Activated naive CD8-positive, alpha-beta T cell treated with anti-CD3 and anti-CD28 coated beads, Interleukin-2, amount 10 ng/mL, durations not matched to agents 7 days and 5 days (primary cell): ENCODE data around the gene GPX2. TPM values are rescaled to one million over a fixed set of nuclear protein-coding genes. Genes with fewer than 3 reads are reported as not detected.

ENCODE experiments used
- ATAC-seq: fragments of 150-1000 bp; cut with Tn5 transposase; one replicate; pipeline ENCODE4 v1.10.0; 2021; ENCODE audit warnings: low read depth, moderate library complexity
- POLR2A ChIA-PET: fragments of 350-600 bp; sonication (Branson Sonifier 250); formaldehyde crosslinking; loops from one replicate; lab custom pipeline; 2021; ENCODE audit warnings: antibody characterized with exemption; lab: Charles Lee
- DNase-seq: peaks from one replicate; pipeline ENCODE4 v3.0.0; 2021
- H3K27ac Mint-ChIP-seq: one replicate; pipeline ENCODE4 v1.8.0; 2022; ENCODE audit warnings: mild to moderate bottlenecking, mixed read lengths
- H3K27me3 Mint-ChIP-seq: one replicate; pipeline ENCODE4 v1.8.0; 2022; ENCODE audit warnings: mild to moderate bottlenecking, moderate library complexity, mixed read lengths
- H3K36me3 Mint-ChIP-seq: one replicate; pipeline ENCODE4 v1.8.0; 2021; ENCODE audit warnings: mild to moderate bottlenecking, mixed read lengths
- H3K4me1 Mint-ChIP-seq: one replicate; pipeline ENCODE4 v1.8.0; 2021; ENCODE audit warnings: mixed read lengths
- H3K4me3 Mint-ChIP-seq: one replicate; pipeline ENCODE4 v1.8.0; 2022; ENCODE audit warnings: mild to moderate bottlenecking, moderate library complexity, mixed read lengths
- H3K9me3 Mint-ChIP-seq: one replicate; pipeline ENCODE4 v1.8.0; 2021; ENCODE audit warnings: mixed read lengths
- total RNA-seq, 2 experiments: library from RNA; stranded (reverse); gene quantifications; one replicate each; pipeline ENCODE4 v1.2.3, GENCODE V29; 2021

The GPX2 gene
- total RNA-seq, 2 experiments from 2014 or later = not detected

- POLR2A ChIA-PET = no interaction called here
- no peaks in the 10 kb centered on the region for H3K27me3 Mint-ChIP-seq
- peaks cover 5% of the 10 kb centered on the region for H3K4me1 Mint-ChIP-seq
- H3K36me3 Mint-ChIP-seq = peaks cover 2% of the 10 kb centered on the region
- no peaks in the 10 kb centered on the region for H3K9me3 Mint-ChIP-seq
- no peak overlapping the region for H3K4me3 Mint-ChIP-seq
- ATAC-seq (no peak), DNase-seq (no peak)
- H3K27ac Mint-ChIP-seq = no peak overlapping the region
These were observed 12.1 kb upstream of the GPX2 start for GRCh38 chr14:64954491-64955240.

DNA sequence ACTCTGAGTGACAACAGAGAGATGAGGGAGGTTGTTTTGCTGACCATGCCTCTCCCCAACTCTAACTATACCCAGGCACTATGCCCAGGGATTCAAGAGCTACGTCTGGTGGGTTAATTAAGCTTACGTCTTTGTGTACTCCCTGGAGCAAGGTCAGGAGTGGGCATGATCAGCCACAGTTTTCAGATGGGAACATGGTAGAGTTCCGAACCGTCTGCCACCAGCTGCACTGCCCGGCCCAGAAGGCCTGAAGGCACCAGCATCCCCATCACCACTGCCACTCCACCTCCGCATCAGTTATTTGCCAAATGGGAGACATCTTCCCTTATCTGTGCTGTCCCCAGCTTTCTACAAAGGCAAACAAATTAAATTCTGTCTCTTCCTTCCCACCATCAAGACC lies 11.1 kb upstream of the GPX2 start:
- Mint-ChIP-seq H3K27ac (no peak overlapping the region), H3K9me3 (no peaks in the 10 kb centered on the region), H3K4me3 (no peak overlapping the region), H3K36me3 (peaks cover 4% of the 10 kb centered on the region), H3K4me1 (peaks cover 5% of the 10 kb centered on the region), H3K27me3 (no peaks in the 10 kb centered on the region)
- DNase-seq (no peak), ATAC-seq (no peak)
- POLR2A ChIA-PET = no interaction called here

DNA sequence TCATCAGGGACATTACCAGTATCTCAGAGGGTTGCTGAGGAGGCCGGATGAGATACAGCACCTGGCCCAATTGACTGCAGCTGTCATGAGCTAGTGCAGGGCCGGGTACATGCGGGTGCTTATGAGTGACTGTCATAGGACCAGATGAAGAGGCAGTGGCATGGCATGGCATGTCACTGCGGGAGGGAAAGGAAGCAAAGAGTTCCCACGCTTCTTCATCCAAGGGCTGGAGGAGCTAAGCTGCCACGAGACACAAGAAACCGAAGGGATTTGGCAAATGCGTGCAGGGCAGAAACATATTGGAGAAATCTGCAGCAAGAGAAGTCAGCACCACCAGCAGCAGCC lies 10.7 kb upstream of the GPX2 start:
- Mint-ChIP-seq H3K4me1 (peaks cover 5% of the 10 kb centered on the region), H3K27me3 (no peaks in the 10 kb centered on the region), H3K36me3 (peaks cover 4% of the 10 kb centered on the region), H3K9me3 (no peaks in the 10 kb centered on the region), H3K27ac (peak overlapping the region; percentile 20), H3K4me3 (no peak overlapping the region)
- no peak for ATAC-seq
- DNase-seq = no peak
- POLR2A ChIA-PET = no interaction called here

DNA sequence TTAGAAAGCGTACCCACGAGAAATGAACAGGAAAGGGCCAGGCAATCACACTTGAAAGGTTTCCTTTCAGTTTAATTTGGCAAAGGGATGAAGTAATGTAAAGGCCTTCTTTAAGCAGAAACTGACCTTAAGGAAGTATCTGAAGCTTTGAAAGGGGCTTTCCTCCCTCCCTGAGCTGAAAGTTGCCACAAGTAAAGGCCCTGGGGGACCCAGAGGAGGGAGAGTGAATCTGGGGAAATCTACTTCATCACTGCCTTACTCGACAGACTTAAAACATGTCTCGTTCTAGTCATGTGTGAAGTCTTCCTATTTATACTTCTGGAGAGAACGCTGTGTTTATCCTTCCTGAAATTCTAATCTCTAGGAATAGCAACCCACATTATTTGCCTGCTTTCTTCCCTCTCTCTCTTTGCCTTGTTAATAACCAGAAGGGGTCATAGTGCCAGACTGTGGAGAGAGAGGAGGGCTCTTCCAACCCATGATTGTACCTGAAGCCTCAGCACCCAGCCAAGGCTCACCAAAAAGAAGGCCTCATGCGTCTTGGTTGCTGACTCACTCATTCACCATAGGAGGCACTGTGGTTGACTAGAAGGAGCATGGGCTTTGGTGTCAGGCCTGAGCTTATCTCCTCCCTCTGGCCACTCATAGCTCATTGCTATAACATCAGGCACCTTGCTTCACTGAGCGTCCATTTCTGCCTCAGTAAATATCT lies 10.2 kb upstream of the GPX2 start:
- DNase-seq = no peak
- Mint-ChIP-seq H3K4me1 (peaks cover 5% of the 10 kb centered on the region), H3K27me3 (no peaks in the 10 kb centered on the region), H3K4me3 (no peak overlapping the region), H3K36me3 (peaks cover 4% of the 10 kb centered on the region), H3K27ac (peak overlapping the region; percentile 20), H3K9me3 (no peaks in the 10 kb centered on the region)
- POLR2A ChIA-PET = no interaction called here
- no peak for ATAC-seq

DNA sequence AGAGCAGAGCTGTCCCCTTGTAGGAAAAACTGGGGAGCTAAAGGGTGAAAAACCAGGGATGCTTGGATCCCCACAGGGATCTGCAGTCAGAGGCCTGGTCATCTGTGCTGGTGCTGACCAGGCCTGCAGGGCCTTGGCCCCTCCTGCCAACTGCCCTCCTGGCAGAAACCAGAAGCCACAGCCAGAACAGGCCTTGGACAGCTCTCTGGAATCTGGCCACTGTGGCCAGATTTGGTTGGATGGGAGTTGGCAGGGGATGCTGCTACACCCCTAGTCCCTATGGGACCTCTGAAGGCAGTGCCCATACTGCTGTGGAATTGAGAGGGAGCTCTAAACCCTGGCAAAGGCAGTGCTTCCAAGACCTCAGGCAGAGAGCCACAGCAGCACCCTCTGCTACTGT lies 9.2 kb upstream of the GPX2 start:
- Mint-ChIP-seq H3K9me3 (no peaks in the 10 kb centered on the region), H3K36me3 (peaks cover 4% of the 10 kb centered on the region), H3K27ac (no peak overlapping the region), H3K4me1 (peaks cover 6% of the 10 kb centered on the region), H3K4me3 (no peak overlapping the region), H3K27me3 (no peaks in the 10 kb centered on the region)
- no peak for DNase-seq
- POLR2A ChIA-PET = no interaction called here
- no peak for ATAC-seq

GRCh38 chr14:64951291-64951690 lies 8.7 kb upstream of the GPX2 start:
- POLR2A ChIA-PET = no interaction called here
- DNase-seq (no peak), ATAC-seq (no peak)
- H3K4me3 Mint-ChIP-seq = no peak overlapping the region
- H3K4me1 Mint-ChIP-seq = peaks cover 10% of the 10 kb centered on the region
- no peak overlapping the region for H3K27ac Mint-ChIP-seq
- H3K9me3 Mint-ChIP-seq = no peaks in the 10 kb centered on the region
- H3K36me3 Mint-ChIP-seq = peaks cover 6% of the 10 kb centered on the region
- no peaks in the 10 kb centered on the region for H3K27me3 Mint-ChIP-seq

DNA sequence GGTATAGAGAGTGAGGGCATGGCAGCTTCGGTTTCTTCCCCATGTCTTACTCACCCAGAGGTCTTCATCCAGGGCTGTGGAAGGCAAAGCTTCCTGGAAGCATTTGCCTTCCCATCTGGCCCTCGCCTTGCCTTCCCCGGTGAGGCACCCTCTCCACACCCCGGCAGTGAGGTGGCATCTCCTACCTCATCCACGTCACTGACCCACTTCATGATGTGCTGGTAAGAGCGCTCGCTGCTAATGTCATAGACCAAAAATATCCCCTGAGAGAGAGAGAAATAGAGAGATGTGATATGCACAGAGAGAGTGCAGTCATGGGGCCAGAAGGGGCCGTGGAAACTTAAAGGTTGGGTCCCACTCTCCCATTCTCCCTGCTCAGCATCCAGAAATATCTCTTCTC lies 8.3 kb upstream of the GPX2 start:
- H3K27ac Mint-ChIP-seq = no peak overlapping the region

DNA sequence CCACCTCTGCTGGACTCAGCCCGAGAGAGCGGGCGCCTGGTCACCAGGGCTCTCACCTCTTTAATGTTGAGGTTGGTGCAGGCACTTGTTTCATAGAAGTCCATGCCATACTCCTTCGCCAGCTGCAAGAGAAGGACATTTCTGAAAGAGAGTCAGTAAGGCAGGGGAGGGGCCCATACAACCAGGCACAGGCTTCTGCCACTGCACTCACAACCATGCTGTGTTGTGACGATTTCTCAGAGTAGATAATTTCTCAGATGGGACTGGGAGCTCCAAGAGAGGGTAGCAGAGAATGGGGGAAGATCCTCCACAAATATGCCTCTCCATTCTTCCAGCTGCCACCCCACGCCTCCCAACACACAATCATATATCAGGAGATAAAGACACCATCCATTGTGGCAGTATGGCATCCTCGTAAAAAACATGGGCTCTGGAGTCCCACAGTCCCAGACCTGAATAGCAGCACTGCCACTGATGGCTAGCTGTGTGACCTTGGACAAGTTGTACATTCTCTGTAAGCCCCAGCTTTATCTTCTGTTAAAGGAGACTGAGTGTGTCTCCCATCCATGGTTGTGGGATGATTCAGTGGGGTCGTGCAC lies 6.2 kb upstream of the GPX2 start:
- no peak overlapping the region for H3K4me3 Mint-ChIP-seq
- no peaks in the 10 kb centered on the region for H3K27me3 Mint-ChIP-seq
- H3K27ac Mint-ChIP-seq = no peak overlapping the region
- DNase-seq = no peak
- H3K9me3 Mint-ChIP-seq = no peaks in the 10 kb centered on the region
- peaks cover 24% of the 10 kb centered on the region for H3K4me1 Mint-ChIP-seq
- POLR2A ChIA-PET = interaction anchor here (0.7 kb wide), 1 partner anchor 312 kb away, joined by 5 read pairs; no protein-coding TSS in a partner anchor
- no peak for ATAC-seq
- peaks cover 20% of the 10 kb centered on the region for H3K36me3 Mint-ChIP-seq

More for the DNA sequence above, 8.3 kb upstream of the GPX2 start:
- Mint-ChIP-seq H3K36me3 (peaks cover 7% of the 10 kb centered on the region), H3K9me3 (no peaks in the 10 kb centered on the region), H3K4me3 (no peak overlapping the region), H3K27me3 (no peaks in the 10 kb centered on the region), H3K4me1 (peaks cover 14% of the 10 kb centered on the region)
- DNase-seq = no peak
- no peak for ATAC-seq
- POLR2A ChIA-PET = no interaction called here

- no peak for DNase-seq
- POLR2A ChIA-PET = no interaction called here
- no peaks in the 10 kb centered on the region for H3K27me3 Mint-ChIP-seq
- no peak for ATAC-seq
- H3K4me3 Mint-ChIP-seq = no peak overlapping the region
- H3K9me3 Mint-ChIP-seq = no peaks in the 10 kb centered on the region
- no peak overlapping the region for H3K27ac Mint-ChIP-seq
- peaks cover 30% of the 10 kb centered on the region for H3K4me1 Mint-ChIP-seq
- peaks cover 24% of the 10 kb centered on the region for H3K36me3 Mint-ChIP-seq
These were observed 5.4 kb upstream of the GPX2 start for GRCh38 chr14:64947710-64948611.

GRCh38 chr14:64946310-64947045 lies 3.9 kb upstream of the GPX2 start:
- no peak for ATAC-seq
- H3K27ac Mint-ChIP-seq = no peak overlapping the region
- H3K4me1 Mint-ChIP-seq = peaks cover 31% of the 10 kb centered on the region
- no peaks in the 10 kb centered on the region for H3K9me3 Mint-ChIP-seq
- H3K27me3 Mint-ChIP-seq = no peaks in the 10 kb centered on the region
- H3K36me3 Mint-ChIP-seq = peaks cover 24% of the 10 kb centered on the region
- POLR2A ChIA-PET = no interaction called here
- no peak for DNase-seq
- no peak overlapping the region for H3K4me3 Mint-ChIP-seq

- peaks cover 24% of the 10 kb centered on the region for H3K36me3 Mint-ChIP-seq
- no peak overlapping the region for H3K27ac Mint-ChIP-seq
- POLR2A ChIA-PET = no interaction called here
- no peak overlapping the region for H3K4me3 Mint-ChIP-seq
- H3K9me3 Mint-ChIP-seq = no peaks in the 10 kb centered on the region
- DNase-seq (no peak), ATAC-seq (no peak)
- H3K27me3 Mint-ChIP-seq = no peaks in the 10 kb centered on the region
- peaks cover 31% of the 10 kb centered on the region for H3K4me1 Mint-ChIP-seq
These were observed 3.1 kb upstream of the GPX2 start for GRCh38 chr14:64945431-64946178.

GRCh38 chr14:64944861-64945260 lies 2.3 kb upstream of the GPX2 start:
- ATAC-seq (no peak), DNase-seq (no peak)
- POLR2A ChIA-PET = no interaction called here
- Mint-ChIP-seq H3K36me3 (peaks cover 27% of the 10 kb centered on the region), H3K4me1 (peaks cover 33% of the 10 kb centered on the region), H3K27me3 (no peaks in the 10 kb centered on the region), H3K4me3 (no peak overlapping the region), H3K9me3 (no peaks in the 10 kb centered on the region), H3K27ac (no peak overlapping the region)
